ENCODE results near the gene PRPH.
"Not testable (repeated sequence)": the region's sequence is repeated elsewhere in the genome, so short reads cannot be mapped to it uniquely, and the experiment has no call there.

Gene PRPH

DNA sequence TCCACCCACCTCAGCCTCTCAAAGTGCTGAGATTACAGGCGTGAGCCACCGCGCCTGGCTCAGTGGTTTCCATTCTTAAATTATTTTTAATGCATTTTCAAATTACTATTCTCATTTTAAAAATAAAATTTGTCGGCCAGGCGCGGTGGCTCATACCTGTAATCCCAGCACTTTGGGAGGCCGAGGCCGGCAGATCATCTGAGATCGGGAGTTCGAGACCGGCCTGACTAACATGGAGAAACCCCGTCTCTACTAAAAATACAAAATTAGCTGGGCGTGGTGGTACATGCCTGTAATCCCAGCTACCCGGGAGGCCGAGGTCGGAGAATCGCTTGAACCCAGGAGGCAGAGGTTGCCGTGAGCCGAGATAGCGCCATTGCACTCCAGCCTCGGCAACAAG, 38.8 kb downstream of the PRPH start:
- not testable (repeated sequence) for DNase-seq (ENCODE audit: low read depth)

DNA sequence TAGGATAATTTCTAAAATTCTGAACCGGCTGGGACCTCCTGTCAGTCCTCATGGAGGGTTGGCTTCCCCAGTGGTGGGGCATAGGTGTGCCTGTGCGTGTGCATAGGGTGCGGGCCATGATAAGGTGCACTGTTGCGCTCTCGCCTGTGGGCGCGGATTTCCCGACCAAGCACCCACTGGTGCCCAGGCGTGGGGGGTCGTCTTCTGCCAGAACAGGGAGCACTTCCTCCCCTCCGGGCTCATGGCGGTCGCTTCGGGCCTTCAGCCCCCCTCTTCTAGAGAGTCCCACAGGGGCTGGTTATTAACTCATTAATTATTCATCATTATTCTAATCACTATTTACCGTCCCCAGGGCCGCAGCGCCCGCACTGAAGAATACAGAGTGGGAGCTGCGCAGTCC, 39.3 kb downstream of the PRPH start:
- DNase-seq (ENCODE audit: low read depth): no peak

DNA sequence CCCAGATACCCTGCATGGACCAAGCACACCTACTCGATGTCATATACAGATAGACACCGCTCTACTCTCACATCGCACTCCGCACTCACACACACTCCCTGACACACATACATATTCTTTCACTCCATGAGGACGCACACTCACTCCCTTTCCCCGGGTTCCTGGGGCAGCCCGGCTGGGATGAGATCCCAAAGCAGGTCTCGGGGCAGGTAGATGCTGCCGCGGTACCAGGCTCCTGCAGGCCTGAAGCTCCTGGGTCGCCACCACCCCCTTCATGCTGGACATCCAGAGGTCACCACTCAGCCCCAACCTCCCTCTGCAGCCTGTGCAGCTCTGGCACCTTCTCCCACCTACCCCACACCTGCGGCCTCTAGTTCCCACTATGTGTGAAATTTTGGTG, 39.7 kb downstream of the PRPH start:
- DNase-seq (ENCODE audit: low read depth): no peak

DNA sequence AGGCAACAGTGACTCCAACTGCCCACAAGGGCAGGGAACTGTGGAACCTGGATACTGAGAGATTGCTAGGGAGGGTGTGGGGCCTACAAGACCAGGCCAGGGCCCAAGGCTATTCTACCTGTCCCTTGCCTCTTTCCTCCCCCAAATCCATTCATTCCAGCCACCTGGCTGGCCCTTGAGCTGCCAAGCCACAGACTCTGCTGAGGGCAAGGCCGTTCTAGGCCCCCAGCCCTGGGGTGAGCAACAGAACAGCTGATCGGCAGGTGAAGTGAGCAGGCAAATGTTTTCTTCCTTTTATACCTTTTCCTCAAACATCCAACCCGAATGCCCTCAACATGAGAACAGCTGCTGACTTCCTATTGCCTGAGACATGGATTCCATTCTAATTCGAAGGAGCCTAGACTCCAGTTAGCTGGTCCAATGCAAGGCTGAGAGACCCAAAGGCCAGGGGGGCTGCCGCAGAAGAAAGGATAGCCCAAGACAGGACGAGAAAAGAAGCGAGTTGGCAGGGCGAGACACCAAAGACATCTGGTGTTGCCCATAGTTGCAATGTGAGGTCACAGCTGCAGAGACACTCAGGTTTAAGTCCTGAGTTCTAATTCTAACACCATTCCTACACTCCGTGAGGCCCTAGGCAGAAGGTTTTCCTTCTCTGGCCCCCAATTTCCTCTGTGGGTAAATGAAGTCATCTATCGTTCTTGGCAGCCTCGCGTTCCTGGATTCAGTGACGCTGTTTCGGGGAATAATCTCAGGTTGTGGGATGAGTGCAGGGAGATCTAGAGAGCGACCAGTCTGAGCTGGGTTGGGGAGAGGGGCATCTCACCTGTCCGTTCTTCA, 40.4 kb downstream of the PRPH start:
- DNase-seq (ENCODE audit: low read depth): no peak

DNA sequence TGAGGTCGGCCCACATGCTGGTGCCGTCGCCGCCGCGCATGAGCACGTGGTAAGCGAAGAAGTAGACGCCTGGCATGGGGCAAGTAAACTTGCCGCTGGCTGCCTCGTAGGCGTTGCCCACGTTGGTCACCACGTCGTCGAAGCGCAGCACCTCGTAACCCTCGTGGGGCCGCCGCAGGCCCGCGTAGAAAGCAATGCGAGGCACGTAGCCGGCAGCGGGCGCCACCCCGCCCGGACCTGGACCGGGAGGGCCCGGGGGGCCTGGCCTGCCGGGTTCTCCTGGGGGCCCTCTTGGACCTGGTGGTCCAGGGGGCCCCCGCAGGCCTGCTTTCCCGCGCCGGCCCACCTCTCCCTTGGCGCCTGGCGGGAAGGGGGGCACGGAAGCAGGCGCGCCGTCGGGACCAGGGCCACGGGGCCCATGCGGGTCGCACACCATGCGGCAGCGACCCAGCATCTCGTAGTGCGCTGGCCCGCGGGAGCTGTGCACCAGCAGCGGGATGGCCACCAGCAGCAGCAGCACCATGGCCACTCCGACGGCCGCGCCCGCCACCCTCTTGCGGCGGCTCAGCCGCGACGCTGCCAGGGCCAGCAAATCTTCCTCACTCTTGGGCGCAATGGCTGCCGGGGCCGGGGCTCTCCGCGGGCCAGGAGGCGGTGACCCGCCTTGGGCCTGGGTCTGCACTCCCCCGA, 41.2 kb downstream of the PRPH start:
- no peak for DNase-seq (ENCODE audit: low read depth)

DNA sequence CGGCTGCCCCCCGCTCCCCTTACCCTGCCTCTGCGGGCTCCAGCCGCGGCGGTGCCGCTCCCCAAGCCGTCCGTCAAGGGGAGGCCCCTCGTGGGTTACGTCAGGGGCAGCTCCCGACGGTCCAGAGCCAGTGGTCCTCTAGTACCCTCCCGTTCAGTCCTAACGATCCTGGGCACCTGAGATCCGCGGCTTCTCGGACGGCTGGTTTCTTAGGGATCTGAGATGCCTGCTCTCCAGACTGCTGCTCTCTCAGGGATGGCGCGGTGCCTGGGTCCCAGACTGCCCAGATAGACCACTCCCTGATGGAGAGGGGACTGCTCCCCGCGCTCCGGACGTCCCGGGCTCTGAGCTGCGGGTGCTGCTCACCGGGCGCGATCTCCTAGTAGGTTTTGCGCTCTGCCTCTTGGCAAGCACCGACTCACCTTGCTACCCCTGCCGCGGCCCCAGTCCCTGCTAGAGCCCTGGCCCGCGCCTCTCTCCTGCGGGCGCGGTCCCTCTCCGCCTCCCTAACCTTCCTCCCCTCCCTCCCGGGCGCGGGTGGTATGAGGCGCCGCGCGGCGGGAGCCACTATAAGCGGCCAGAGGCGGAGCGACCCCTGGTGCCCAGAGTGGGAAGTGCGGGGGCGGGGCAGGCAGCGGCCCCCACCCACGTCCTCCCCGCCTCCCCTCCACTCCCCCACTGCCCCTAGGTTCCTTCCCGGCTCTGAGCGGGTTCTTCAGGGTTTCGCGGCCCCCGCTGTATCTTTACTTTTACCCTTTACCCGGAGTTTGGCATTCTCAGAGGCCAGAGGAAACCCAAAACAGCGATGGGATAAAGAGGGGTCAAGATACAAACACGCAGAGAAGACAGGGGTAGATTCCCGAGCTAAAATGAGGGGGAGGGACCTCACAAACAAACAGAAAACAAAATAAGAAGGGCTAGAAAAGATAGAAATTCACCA, 42.0 kb downstream of the PRPH start, which contains the start of gene C1QL4:
C1QL4 (minus strand) TSS at position 544 of the 940 bp plus-strand sequence. CDS start 711 bp downstream, outside the sequence.
- peak; percentile 82 for DNase-seq (ENCODE audit: low read depth)

DNA sequence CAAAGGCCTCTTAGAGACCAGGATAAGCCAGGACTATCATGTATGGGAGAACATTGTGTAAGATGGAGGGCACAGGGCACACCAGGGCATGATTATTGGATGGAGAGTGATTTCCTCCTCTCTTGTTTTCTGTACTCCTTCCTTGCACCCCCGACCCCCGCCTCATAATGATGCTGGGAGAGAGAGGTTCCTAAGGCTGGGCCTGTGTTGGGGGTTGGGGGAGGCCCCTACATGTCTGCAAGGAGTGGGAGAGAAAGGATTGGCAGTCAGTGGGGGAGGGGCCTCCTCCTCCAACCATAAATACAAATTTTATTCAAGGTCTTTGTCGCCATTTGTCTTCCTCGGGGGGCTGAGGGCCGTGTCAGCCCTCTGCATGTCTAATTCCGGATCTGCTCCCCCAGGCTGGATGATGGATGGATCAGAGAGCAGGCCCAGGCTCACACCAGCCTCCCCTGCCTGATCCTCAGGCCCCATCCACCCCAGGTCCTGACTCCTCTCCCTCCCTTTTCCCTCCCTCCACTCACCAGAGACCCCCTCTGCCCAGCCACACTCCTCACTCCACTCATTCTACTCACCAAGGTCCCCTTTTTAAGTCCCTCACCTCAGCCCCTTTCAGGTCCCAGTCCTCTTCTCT, 44.0 kb downstream of the PRPH start:
- DNase-seq (ENCODE audit: low read depth): no peak

DNA sequence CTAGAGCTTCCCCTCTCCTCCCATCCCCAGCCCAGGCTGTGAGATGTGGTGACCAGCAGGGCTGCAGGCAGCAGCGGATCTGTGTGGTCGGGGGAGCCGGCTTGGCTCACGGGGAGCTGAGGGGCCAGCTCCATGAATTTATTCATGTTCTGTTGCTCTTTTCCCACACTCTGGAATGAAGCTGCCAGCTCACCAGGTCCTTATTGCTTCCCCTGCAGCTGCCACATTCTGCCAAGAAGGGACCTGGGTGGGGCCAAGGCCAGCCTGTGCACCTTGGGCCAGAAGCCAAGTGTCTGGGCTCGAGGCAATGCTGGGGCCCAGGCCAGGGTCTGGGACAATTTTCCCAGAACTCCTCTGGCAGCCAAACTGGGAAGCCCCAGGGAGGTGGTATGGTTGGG, 44.5 kb downstream of the PRPH start:
- DNase-seq (ENCODE audit: low read depth): no peak

DNA sequence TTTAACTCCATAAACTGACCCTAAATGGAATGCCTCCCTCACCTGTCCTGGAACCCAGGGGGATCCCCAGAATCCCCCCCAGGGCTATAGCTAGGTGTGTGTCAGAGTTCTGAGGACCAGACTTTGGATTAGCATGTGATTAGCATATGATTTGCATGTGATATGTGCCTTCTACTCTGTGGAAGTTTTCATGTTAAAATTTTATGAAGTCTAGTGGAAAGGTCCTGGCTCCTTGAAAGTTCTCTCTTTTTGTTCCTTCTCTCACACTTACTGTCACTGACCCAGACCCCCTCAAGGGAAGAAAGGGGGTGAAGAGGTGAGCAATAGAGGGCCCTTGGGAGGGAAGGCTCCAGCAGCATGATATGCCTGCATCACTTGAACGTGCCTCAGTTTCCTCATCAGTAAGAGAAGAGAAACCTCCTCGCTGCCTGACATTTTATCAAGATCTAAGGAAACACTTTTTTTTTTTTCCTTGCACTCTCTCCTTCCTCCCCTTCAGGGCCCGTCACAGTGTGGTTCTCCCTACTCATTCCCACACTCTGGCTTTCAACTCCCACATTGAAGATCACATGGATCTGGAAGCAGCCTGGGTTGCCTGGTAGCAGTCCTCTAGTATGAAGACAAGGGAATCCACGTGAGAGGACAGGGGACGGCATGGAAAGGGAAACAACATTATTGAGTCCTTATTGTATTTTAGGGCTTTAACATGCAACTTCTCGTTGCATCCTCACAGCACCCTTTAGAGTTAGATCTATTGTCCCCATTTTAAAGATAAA, 45.3 kb downstream of the PRPH start:
- DNase-seq (ENCODE audit: low read depth): no peak

DNA sequence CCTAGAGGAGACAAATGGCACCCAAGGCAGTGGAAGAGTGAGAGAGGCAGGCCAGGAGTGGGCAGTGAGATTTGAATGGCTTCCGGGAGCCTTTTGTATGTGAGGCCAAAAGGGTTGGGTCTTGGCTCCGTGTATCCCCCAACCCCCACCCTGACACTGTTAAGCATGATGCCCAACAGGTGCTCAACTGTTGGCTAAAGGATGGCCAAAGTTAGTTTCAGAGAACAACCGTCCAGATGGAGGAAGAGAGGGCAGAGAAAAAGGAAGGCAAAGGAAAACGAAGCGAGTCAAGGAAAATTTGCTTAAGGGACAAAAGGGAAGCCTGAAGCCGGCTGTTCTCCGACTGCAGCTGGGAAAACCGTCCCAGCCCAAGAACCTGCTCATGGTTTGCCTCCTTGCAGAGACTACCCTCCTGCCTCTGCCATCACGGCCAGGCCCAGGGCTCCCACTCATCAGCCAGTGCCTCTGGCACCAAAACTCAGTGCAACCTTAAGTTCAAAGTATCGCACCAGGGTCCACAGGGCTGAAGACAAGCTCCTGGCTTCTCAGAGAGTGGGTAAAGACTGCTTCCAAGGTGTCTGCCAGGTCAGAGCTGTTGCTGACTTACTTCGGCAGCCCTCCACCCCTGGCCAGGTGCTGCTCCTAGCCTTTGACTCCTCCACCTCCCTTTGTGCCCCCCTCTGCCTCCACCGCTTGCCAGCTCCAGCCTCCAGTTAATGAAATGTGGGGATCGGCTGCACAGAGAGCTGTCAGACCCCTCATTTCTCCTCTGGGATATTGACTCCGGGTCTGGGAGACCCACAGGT, 46.2 kb downstream of the PRPH start:
- DNase-seq (ENCODE audit: low read depth): no peak

DNA sequence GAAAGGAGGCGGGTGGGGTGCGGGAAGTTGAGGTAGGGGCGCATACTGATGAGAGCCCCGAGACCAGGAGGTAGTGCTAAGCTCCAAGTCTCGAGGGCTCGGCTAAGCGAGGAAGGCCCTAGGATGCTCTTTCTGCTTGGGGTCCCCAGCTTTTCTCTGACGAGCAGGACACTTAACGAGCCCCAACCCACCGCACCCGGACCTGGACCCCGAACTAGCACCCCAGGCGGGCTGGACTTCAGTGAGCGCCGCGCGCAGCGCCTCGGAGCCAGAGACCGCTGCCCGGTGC, 46.8 kb downstream of the PRPH start:
- no peak for DNase-seq (ENCODE audit: low read depth)

DNA sequence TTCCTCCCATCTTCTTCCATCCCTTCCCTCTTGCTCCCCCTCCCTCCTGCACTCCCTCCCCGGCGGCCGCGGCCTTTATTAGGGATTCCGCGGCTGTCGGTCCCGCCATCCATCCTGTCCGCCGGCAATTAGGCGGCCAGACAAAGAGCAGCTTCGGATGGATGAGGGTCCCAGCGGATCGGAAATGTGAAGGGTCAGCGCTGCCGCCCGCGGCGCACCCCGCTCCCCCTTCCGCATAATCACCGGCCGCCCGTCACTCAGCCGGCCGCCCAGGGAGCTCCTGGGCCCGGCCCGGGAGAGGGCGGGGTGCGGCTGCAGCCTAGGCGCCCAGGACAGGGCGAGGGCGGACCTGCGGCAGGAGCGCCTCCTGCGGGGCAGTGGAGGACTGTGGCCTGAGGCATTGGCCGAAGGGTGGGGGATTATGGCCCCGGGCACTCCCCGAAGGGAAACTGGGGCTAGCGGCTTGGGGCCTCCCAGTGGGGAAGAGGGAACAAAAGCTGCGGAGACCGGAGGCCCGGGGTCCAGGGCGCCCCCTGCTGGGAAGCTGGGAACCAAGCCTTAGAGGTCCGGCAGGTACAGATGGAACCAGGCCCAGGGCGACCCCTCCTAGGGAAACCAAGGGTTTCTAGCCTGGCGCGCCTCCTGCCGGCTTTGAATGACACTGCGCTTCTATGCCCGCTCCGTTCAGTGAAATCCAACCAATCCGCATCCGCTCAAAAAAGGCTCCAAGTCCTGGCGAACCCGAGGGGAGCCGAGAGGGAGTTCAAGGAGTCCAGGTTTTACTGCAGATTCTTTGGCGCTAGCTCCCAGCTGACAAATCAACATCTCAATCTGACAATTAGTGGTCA, 47.3 kb downstream of the PRPH start:
- DNase-seq (ENCODE audit: low read depth): peak; percentile 68

DNA sequence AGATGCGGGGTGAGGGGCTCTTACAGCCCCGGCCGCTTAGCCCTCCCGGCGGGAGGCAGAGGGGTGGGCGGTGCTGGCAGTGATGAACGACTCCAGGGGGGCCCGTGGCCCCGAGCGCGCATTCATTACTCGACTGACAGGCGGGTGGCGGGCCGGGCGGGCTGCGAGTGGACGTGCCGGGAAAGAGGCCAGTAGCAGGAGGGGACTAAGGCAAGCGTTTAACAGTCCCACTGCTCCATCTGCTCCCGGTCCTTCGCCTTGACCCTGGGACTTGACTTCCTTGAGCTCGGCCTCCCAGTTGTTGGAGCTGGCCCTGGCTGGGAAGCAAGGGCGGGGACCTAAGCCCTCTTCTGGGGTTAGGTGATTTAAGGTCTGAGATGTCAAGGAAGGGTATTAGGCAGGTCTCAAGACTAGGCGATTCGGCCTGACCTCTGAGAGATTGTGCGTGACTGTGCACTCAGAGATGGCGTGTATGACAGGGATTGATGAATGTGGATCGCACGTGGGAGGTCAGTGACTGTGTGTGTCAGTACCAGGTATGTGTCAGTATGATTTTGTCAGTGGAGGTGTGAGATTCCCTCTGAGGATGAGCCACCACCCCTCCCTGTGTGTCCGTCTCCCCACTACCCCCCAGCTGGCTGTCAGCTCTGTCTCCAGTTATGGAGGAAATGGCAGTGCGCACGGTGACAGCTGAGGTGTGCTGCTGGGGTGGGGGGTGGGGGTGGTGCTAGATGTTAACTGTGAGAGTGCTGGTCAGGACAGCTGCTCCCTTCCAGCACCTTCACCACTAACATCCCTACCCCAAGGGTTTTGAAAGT, 48.2 kb downstream of the PRPH start:
- DNase-seq (ENCODE audit: low read depth): peak; percentile 41

DNA sequence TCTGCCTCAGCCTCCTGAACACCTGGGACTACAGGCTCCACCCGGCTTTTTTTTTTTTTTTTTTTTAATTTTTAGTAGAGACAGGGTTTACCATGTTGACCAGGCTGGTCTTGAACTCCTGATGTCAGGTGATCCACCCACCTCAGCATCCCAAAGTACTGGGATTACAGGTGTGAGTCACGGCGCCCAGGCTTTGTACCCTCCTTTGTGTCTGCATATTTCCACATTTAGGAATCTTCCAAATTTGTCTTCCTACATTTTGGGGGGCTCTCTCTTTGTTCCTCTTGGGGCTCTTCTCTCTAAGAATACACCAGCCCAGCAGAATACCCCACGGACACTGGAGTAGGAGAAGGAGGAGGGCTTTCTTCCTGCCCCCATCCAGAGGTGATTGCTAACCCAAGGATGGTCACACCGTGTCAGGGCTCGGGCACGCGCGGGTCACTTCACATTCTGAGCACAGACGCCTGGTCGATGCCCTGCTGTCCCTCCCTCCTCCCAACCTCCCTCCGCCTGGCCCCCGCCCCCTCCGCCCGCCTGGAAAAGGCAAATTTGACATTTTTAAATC, 49.6 kb downstream of the PRPH start:
- DNase-seq (ENCODE audit: low read depth): no peak

DNA sequence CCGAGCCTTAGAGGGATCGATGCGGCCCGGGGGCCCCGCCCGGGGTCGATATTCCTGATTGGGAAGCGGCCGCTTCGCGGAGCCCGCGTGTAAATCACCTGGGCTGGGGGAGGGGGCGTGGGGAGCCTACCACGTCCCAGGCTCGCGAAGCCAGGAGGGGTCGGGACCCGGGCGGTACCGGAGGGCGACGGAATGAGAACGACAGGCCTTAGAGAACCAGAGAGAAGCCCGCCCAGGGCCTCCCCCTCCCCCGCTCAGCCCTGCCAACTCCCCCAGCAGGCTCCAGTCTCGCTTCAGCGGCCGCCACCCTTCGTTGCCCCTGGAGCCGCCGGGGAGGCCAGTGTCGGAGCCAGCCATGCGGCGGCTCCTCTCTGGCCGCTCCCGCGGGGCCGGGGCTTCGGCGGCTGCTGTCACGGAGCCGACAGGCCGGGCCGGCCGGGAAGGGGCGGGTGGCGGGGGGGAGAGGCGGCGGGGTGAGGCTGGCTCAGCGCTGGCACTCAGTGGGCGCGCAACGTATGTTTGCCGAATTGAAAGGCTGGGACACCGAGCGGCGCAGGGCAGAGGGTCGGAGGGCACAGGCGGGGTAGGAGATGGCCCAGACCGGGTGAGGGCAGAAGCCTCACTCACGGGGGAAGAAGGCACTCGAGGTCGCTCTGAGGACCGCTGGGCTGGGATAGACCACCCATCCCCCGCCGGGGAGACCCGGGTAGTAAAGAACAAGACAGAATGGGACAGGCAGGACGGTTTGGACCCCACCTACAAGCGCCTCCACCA, 50.3 kb downstream of the PRPH start:
- DNase-seq (ENCODE audit: low read depth): no peak

DNA sequence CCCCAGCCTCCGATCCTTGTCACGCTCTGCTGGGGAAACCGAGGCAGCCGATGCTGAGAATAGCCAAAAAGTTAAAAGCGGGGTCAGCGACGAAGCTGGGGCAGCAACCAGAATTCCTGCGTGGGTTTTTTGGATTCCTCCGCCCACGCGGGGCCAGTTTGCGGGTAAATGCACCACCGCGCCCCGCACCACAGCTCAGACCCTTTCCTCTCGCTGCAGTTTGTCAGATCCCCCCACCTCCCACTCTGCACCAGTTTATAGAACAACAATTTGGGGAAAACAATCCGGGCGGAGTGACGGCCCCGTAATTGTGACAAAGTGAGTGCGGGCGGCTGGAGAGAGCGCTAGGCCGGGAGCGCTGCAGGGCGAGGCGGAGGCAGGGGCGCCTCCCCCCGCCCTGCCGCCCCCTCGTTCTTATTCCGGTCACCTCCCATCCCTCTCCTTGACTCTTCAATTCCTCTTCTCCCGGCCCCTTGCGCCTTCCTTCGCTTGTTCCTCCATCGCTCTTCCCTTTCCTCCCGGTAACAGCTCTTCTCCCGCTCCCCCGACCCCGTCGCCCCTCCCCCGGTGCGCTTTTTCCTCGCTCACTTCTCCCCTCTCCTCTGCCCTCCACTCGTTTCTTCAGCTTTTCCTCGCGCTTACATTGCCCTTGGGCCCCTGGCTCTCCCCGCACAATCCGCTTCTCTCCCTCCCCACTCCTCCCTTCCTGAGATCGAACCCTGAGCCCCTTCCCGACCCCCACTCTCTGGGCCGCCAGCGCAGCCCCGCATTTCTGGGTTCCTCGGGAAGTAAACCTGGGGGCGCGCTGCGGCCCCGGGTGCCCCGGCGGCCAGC, 51.1 kb downstream of the PRPH start:
- DNase-seq (ENCODE audit: low read depth): no peak
